GM19467 (cell line): Measurements from ENCODE around the gene TLX3.
"Not testable (repeated sequence)": the region's sequence is repeated elsewhere in the genome, so short reads cannot be mapped to it uniquely, and the experiment has no call there.

Experiments
- ATAC-seq: cut with Tn5 transposase; IDR thresholded peaks from one replicate; pipeline ENCODE4 v1.9.1; 2021; ENCODE audit warnings: mild to moderate bottlenecking, moderate library complexity; ENCODE audit not compliant: unreplicated experiment

Gene TLX3

DNA sequence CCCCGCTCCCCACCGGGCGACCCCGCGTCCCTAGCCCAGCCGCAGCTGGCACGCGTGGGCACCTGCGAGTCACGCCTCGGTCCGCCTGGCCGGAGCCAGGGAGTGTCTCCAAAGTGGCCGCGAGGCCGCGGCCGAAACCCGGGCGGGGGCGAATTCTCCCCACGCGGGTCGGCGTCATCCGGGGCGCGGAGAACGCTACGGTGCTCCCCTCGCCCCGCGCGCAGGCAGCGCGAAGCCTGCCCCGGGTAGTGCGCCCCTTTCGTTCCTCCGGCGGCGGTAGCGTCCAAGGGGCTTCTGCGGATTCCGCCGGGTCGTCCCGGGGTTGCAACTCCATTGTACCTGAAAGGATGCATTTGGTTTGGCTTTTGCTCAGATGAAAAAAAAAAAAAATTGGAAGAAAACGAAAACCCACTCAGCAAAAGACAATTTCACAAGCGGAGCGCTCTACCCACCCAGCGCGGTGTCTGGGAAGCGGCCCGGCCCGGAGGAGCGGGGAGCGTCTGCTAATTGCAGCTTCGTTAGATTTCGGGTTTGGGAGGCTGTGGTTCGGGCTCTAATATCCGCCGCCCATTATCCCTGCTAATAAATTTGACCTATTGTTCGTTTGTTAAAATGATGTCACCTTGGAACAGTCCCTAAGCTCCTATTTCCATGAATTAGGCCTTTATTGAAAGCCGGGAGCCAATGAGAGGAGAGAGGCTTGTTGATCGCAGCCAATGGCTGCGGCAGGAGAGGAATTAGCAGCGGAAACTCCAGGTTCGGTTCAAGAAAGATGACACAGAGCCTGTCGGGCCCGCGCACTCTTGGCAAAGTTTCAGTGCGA lies at the start of gene TLX3:
TSS of gene TLX3 (plus strand) at position 796 of the 823 bp plus-strand sequence. CDS start 118 bp downstream, outside the sequence.
- no peak for ATAC-seq

DNA sequence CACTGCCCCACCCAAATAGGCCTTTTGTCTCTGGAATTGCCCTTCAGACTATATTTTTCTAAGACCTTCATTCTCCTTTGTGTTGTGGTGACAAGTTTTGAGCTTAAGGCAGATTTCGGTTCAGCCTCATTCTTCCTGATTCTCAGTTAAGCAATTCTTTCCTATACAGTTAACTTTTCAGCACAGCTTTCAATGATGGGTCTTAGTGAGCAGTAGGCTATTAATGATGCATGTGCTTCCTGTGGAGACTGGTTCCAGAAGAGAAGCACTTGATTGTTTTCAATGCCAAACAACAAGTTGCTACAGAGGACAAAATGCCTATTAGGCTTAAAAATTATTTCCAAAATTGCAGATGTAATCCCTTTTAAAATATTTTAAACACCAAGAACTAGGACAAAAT lies 47.7 kb upstream of the TLX3 start:
- ATAC-seq: no peak

DNA sequence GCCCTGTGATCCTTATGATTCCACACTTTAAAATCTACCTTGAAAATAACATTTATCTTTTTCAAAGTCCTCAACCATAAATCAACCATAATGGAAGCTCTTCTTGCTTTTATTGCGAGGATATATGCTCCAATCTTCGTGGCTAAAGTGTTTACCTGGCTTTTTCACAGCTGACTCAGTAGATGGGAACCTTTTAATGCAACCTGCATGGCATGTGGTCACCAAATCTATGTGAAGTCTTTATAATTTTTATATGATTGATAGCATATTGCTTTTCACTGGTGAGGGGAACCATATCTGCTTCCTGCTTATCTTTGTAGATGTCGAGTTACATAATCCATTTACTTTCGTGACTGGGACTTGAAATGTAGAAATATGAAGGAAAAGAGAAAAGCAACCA lies 47.1 kb upstream of the TLX3 start:
- no peak for ATAC-seq

DNA sequence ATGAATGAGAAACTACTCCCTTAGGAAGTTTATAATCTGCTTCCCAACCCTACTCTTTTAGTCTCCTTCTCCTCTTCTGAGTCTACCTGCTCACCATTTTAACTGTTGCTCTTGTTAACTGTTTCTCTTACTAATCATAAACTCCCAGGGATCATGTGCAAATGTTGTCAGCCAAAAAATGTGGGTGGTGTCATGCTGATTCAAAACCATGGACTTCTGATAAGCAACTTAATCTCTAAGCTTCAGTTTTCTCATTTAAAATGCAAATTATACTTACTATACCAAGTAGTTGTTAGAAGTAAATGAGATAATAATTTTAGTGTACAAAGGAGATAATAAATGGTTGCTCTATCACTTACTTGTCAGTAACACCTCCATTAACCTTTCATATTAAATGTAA lies 45.9 kb upstream of the TLX3 start:
- ATAC-seq: no peak

DNA sequence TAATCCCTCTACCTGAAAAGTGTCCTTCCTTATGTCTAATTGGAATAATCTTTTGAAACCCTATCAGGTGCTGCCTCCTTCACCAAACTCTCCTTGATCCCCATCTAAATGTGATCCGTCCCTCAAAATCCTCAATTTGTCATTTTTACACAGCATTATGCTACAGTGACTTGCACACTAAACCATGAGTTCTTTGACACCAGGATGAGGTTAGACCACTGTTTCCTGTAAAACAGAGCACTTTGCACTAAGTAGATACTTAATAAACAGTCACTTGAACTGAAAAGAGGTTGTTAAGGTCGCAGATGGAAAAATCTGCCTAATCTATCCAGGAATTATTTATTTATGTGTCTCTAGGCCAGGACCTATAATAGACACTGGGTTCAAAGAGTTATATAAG lies 44.2 kb upstream of the TLX3 start:
- ATAC-seq: no peak

DNA sequence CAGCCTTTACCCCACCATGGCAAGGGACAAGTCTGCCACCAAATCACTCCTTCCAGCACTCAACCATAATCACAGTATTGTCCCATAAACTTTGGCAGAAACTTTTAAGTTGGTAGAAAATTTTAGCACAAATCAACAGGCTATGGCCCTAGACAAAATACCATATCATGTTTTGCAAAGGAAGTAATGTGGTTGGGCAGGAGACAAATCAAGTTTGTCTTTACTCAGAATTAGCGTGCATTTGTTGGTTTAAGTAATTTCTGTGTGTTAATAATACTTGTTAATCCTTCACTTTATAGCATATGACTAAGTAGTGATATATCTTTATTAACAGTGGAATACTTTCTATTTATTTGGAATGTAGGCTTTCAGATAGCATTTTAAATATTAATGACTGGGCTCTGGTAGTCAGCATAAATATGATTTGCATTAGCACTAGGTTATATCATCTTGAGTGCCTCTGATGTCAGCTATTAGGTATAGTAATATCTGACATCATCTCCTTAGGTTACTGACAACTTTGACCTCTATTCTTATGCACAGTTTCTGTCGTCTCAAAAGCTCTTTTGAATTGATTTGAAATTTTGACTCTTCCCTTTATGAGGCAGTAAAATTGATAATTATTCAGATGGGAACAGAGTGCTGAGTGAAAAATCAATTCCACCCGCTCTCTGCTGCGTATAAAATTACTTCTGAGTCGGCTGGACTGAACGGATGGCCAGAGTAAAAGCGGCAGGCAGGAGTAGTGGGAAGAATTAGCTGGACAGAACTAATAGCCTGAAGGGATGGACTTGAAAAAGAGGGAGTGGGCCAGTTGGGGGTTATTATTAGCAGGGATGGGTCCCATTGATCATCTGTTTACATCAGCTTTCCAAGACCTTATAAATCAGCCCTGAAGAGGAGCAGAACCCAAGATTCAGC lies 40.1 kb upstream of the TLX3 start:
- no peak for ATAC-seq

DNA sequence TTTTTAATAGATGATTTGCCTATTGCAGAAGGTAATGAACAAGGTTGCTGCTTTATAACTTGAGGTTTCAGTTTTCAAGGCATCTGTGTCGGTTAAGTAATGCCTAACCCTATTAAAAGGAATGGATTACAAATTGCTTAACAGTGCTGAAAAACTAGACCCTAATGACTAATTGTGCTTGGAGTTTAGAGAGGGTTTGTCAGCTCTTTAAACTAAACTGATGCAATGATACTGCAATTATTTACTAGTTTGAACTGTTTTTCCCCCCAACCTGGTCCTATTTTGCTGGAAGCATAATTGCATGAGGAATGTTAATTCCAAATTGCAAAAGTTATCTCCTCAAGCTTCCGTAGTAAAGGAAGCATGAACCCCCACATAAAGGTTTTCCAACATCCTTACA lies 39.3 kb upstream of the TLX3 start:
- no peak for ATAC-seq

DNA sequence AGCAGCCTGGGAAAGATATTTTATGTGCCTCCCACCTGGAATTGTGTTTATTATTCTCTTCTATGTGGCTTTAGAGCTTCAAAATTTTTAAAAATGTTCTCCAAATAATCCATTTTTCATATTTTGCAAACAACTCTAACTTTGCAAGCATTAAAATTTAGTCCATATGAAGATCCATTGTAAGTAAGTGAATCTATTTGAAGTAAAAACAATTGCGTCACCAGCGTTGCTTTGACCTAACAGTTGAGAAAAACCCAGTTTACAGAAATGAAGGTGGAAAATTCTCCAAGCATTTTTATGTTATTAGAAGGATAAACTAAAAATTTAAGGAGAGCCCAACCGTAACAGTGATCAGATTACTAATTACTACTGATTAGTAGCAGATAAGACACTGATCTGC lies 38.9 kb upstream of the TLX3 start:
- ATAC-seq: no peak

DNA sequence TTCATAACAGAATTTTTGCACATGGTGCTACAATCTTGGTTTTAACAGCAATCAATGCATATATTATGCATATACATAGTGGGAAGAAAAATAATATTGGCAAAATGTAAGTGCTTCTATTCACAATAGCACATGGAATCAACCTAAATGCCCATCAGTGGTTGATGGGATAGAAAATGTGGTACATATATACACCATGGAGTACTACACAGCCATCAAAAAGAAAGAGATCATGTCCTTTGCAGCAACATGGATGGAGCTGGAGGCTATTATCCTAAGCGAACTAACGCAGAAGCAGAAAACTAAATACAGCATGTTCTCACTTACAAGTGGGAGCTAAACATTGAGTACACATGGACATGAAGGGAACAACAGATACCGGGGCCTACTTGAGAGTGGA lies 37.2 kb upstream of the TLX3 start:
- no peak for ATAC-seq

DNA sequence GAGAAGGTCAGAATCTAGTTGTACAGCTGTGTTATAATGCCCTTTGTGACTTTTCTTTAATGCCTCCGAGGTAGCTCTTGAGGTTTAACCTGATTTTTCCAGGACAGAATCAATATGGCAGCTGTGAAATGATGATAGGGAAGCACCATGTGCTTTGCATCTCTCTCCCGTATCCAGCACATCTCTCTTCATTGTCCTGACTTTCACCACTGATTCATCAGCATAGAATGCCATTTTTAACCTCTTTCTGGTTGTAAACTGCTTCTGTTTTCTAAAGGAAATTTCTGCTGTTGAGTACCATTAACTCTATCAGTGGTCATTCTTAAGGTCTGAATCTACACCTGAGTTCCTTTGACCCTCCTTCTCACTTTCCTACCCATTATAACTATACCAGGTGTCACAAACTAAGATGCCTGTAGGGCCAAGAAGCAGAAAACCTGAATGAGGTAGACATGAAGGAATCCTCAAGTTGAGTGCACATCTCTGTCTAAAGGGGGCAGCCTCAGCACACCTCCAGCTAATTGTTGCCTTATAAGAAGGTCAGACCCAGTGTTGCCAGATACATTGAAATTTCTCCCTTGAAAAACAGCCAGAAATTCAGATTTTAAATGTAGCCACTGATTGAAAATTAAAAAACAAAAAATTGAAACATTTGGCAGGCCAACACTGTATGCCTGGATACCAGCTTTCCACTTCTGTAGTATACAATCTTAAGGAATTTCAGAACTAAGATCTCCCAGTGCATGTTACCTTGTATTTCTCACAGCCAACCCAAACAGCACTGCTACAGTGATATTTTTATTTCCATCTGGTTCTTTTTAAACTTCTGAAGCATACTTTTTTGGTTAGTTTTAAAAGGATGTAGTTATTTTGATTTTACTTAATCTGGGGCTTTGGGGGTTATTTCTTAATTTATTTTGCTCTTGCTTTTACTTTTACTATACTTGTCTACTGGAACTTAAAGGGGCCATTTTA lies 35.8 kb upstream of the TLX3 start:
- ATAC-seq: no peak

DNA sequence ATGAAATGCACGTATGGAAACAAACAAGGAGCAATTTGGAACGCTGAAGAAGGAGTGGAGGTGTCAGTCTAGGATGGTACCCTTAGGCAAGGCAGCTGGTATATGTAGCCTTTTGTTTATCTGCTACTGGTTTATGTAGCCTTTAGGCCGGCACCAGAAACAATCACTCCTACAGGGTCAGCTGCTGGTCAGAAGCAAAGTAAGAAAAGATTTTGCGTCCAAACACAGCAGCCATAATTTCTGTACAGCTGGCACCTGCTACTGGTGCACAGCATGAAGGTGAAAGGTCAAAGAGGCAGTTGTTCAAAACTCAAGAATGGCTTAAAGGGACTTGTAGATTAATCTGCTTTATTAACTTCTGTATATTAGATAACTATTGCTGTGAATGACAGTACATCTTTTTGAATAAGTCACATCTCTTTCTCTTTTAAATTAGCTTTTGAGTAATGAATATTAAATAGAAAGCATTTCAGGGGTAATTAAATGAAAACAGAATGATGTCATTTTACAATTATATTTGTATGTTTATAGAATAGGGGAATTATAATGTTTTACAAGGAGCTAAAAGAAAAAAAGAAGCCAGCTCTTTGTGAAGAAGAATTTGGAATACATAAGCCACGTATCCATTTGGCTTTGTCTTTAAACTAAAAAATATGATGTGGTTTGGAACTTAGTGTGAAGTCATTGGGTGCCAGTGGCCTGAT lies 33.1 kb upstream of the TLX3 start:
- no peak for ATAC-seq

DNA sequence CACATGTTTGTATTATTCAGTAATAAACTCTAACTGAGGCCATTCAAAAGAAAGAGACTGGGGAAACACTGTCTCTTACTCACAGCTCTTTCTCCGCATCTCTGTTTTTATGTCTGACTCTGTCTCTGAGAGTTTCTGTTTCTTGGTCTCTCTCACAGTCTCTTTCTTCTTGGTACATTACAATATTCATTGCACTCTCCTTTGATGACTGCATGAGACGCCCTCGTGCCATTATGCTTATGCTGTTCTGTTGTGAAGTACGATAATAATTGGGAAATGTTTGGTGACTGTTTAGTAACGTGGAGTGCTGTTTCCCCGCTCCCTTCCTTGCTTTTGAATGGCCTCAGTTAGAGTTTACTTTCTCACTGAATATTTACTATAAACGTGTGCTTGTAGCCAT lies 25.3 kb upstream of the TLX3 start:
- ATAC-seq: no peak

DNA sequence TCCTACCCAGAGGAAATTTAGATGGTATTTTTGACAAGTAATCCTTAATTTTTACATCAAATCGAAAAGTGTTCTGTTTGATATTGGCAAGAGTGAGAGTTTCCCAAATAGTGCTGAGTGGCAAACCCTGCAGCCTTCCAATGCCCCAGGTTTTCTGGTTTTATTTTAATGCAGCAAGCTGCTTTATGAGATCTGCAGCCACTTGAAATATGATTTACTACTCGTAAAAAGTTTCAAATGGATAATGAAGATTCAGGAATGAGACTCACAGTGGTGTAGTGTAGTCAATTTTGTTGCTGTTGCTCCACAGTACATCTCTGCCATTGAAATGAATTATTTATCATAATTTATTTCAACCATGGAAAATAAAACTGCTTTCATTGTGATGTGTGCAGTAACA lies 23.6 kb upstream of the TLX3 start:
- no peak for ATAC-seq

DNA sequence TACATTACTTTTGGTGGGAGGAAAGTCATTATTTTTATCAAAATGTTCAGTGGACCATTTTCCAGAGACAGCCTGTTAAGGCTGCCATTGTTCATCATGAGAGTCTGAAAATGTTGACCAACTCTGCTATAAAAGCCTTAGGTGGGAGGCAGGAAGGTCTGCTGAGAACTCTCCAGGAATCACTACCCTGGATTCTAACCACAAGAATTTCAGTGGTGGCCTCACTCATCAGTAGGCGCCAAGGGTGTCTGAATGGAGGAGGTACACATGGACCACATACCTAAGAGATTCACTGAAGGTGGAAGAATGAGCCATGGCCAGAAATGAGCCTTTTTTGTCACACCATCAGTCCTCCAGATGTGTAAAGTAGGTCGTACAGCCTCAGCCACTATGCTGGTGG lies 21.0 kb upstream of the TLX3 start:
- ATAC-seq: no peak

DNA sequence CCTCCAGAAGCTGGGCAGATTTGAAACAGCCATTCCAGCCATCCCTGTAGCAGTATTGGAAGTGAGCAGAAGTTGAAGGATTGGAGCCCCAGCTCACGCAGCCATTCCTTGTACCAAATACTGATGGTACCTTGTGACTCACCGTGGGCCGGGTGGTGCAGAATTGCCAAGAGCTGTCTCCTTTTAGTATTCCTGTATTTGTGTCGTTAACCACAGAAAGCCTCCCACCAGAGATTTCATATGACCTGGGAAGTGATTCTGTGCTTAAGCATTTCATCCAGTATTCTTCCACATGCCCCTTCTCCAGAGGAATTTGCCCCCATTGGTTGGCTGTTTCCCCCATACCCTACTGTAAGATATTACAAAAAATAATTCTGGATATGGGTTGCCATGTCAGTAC lies 17.7 kb upstream of the TLX3 start:
- ATAC-seq: no peak

DNA sequence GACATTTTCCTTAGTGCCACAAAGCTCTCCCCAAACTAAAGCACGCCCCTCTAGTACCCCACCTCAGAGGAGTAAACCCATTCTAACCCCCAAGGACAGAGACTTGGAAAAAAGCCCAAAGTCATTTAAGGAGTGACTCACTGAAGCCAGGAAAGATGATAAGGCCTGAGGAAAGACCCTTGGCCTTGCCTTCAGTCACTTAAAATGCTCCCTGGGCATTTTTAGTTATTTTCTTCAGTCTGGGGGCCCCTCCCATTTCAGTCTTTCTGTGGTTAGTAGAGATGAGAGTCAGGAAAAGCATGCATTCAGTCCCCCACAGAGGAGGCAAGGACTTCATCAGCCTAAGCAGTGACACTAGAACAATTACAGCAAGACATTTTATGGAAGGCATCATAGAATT lies 13.7 kb upstream of the TLX3 start:
- ATAC-seq: no peak

DNA sequence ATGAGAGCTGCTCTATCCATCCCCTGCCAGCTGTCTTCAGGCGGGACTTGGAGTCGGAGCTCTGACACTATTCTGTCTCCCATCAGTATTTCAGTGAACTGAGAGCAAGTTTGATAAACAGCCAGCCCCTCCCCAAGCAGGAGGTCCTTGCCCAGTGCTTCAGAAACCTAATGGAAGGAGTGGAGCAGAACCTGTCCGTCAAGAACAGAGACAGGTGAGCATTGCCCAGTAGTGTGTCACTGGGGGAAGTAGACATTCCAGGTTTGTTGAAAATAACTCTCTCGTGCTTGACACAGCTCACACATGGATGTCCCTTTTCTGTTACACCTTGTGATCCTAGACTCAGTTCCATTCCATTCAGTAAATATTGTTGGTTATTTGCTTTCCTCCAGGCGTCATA lies 13.2 kb upstream of the TLX3 start:
- ATAC-seq: no peak

DNA sequence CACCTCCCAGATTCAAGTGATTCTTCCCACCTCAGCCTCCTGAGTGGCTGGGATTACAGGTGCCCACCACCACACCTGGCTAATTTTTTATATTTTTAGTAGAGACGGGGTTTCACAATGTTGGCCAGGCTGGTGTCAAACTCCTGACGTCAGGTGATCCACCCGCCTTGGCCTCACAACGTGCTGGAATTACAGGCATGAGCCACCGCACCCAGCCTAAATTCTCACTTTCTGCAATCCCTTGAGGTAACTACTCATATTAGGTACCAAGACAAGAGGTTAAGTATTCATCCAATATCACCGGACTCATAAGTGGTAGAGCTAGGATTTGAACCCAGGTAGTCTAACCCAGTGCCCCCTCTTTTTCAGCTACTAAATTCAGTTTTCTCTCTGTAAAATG lies 11.1 kb upstream of the TLX3 start:
- not testable (repeated sequence) for ATAC-seq

DNA sequence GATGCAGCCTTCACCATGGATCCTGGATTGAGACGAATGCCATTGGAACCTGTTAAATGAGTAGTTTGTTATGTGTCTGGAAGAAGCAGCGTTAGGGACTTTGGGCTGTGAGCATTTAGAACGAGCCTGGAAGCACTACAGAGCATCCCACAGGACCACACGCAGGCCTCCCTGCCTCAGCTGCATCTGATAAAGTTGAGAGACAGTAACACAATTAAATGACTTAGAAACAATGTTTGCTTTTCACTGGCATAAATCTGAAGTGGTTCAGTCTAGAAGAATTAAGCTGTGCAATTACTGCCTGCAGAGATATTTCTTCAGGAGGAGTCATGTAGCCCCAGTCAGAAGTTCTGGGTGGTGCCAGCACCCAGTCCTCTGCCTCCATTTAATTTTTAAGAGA lies 9.8 kb upstream of the TLX3 start:
- ATAC-seq: no peak

DNA sequence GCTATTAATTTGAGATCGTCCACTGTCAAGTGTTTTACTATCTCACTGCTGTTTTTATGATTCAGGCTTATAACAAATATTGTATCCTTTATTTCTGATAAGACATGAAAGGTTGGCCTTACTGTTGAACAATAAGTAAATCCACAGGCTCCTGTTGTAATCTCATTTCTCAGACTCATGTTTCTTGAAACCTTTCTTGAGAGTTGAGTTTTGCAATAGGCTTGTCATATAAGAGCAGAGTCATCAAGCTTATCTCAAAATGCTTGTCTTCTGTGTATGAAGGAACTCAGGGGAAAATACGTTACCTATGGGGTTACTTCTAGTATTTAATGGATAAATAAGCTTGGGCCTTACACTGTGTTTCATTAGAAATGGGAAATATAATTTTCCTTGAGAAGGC lies 9.2 kb upstream of the TLX3 start:
- ATAC-seq: no peak
